ENCODE measurements around the gene SIX5. TPM values are rescaled to one million over a fixed set of nuclear protein-coding genes. Genes with fewer than 3 reads are reported as not detected.
"Not testable (repeated sequence)": the region's sequence is repeated elsewhere in the genome, so short reads cannot be mapped to it uniquely, and the experiment has no call there.

Gene SIX5
- 10 to 100 TPM; 11.3 to 23.2 (median 17.4) TPM for polyA plus RNA-seq (ENCODE audit: insufficient read length in 10 of 10)
- long read RNA-seq, donor 1, partial matches to known transcripts, result 0 of 2 reads
- long read RNA-seq, donor 1, other reads (novel, unspliced or antisense), result 0 of 2 reads
- long read RNA-seq, donor 2, partial matches to known transcripts, result 0 of 3 reads
- long read RNA-seq, donor 2, other reads (novel, unspliced or antisense), result 0 of 3 reads
- long read RNA-seq, donor 3, result 0 reads
- long read RNA-seq, donor 4, partial matches to known transcripts, result 0 of 3 reads
- long read RNA-seq, donor 4, other reads (novel, unspliced or antisense), result 0 of 3 reads
- long read RNA-seq, donor 5, partial matches to known transcripts, result 5 of 7 reads
- long read RNA-seq, donor 5, other reads (novel, unspliced or antisense), result 0 of 7 reads
- long read RNA-seq, donor 6, transcript SIX5-205 (3 exons, 2,943 nt), result major isoform, 7 of 10 reads
- long read RNA-seq, donor 6, partial matches to known transcripts, result 0 of 10 reads
- long read RNA-seq, donor 6, other reads (novel, unspliced or antisense), result 0 of 10 reads
- long read RNA-seq, donor 7, partial matches to known transcripts, result 0 of 2 reads
- long read RNA-seq, donor 7, other reads (novel, unspliced or antisense), result 0 of 2 reads
- long read RNA-seq, donor 8, partial matches to known transcripts, result 0 of 2 reads
- long read RNA-seq, donor 8, other reads (novel, unspliced or antisense), result 0 of 2 reads
- long read RNA-seq, donor 9, result 0 reads

DNA sequence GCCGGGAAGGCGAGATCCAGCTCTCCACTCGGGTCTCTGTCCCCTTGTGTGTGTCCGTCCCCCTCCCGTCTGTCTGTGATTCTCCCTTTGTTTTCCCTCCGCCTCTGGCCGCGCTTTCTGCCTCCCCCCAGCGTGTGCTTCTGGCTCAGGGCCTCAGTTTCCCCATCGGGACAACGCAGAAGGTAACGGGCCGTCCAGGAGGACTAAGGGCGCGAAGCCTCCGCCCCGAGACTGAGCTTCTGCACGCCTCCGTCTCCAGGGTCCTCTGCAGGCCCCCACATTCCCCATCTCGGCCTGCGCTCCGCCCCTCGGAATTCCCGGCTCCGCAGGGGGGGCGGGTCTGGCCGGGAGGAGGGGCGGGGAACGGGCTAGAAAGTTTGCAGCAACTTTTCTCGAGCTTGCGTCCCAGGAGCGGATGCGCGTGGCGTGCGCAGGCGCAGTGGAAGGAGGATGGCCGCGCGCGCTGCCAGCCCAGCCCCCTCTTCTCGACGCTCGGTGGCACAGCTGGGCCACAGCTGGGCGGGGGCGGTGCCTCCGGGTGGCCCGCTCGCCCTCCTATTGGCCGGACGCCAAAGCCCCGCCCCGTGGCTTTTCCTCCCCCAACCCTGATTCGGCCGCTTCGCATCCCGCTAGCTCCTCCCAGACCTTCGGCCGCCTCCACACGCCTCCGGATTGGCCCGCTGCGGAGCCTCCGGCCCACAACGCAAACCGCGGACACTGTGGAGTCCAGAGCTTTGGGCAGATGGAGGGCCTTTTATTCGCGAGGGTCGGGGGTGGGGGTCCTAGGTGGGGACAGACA, at the start of gene SIX5:
Gene SIX5, minus strand, starts transcription at position 269 of the 799 bp plus-strand sequence. CDS start 408 bp downstream, outside the sequence.
- peak; percentile 98 to 100 (median 99) for DNase-seq

DNA sequence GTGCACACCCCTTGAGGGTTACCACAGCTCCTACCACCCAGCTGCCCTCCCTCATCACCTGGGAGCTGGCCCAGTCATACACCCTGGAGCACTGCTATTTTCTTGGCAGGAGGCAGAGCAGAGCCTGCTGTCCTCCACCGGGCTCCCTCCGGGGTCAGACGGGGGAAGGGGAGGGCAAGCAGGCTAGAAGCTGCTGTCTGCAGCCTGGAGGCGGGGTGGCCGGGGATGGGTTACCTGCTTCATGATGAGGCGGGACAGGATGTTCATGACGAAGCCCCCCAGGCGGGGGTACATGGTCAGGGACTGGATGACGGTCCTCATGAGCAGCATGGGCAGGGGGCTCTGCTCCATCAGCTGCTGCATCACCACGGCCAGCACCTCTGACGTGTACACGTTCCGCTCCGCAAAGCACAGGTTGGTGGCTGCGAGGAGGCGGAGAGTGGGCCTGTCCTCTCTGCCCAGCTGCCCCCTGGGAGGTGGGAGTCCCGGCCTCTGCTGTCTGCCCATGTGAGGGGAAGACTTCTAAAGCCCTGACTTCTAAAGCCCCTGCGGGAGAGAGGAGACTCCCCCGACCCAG, 48.8 kb upstream of the SIX5 start:
- no peak for DNase-seq

DNA sequence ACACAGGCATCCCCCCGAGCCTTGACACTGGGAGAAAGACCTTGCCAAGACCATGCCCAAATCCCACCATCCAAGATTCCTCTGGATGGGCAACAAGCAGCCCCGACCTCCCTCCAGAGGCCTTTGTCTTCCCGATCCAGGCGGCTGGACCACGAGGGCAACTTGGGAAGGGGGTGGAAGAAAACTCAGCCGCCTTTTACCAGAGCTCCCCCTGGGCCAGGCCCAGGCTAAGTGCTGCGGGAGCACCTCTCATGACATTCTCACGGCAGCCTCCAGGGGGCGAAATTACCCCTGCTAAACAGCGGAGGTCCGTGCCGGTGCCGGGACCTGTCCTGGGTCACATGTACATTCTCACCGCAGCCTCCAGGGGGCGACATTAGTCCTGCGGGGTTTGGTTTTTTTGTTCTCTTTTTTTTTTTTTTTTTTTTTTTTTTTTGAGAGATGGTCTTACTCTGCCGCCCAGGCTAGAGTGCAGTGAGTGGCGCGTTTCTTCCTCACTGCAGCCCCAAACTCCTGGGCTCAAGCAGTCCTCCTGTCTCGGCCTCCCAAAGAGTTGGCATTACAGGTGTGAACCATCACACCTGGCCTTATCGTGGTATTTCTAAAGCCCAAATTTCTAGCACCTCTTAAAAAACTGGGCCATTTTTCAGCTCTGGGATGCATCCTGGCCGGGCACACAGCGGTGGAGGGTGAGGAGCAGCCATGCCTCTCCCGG, 48.1 kb upstream of the SIX5 start:
- peak; percentile 88 to 95 (median 92) for DNase-seq

GRCh38 chr19:45816236-45817009, 47.4 kb upstream of the SIX5 start:
- DNase-seq, result peak in 1 of 3 donors; percentile 44

DNA sequence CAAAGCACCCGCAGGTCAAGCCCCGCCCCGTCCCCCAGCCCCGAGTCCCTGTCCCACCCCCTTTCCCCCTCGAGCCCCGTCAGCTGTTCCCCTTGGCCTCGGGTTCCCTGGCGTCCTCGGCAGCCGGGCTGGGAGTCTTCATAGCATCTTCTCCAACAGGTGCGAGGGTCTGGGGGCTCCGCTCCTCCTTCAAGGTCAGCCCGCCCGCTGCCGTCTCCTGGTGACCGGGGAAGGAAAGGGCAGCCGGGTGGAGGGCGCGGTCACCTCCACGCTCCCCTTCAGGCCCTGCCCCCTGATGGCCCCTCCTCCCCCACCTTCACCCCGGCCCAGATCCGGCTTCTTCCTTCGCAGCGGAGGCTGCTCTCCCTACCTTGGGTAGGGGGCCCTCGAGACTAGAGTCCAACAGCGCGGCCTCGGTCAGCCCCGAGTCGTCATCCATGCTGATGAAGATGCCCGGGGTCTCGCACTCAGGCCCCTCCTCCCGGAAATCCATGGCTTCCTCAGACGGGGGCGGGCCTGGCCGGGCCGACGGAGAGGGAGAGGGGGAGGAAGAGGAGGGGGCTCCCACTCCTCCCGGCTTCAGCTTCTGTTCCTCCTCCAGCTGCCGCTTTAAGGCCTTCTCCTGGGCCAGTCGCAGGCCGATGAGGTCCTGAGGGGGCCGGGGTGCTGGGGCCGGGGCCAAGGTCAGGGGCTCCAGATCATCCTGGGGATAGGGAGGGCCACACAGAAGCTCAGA, 46.6 kb upstream of the SIX5 start:
- DNase-seq, result peak in 2 of 3 donors; percentile 59 to 85

- peak in 1 of 3 donors; percentile 36 for DNase-seq
These were observed 45.9 kb upstream of the SIX5 start, which contains the start of gene RSPH6A for GRCh38 chr19:45814851-45815480. Gene RSPH6A (minus strand): TSS chr19:45815308. CDS start chr19:45815176, 132 bp downstream.

DNA sequence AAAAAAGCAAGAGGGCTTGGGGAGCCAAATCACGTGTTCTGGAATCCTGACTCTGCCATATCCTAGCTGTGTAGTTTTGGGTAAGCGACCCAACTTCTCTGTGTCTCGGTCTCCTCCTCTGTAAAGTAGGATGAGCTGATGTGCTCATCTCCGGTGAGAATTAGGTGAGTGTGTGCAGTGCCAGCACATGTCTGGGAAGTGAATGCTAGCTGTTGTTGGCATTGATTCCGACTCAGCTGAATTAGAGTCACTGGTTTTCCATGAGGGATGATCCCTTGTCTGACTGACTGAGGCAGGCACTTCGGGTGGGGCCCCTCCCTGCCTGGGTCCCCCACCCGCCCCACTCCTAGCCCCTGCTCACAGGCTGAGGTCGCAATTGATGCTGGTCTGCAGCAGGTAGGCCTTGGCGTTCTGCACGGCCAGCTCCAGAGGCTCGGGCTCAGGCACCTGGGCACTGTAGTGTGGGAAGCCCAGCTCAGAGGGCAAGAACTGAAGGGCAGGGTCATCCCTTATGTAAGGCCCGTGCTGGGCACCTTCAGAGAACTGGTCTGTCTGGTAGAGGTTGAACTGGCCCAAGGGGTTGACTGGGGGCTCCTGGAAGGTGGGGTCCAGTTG, 45.2 kb upstream of the SIX5 start:
- DNase-seq, result no peak

GRCh38 chr19:45812297-45812696, 43.2 kb upstream of the SIX5 start:
- DNase-seq, result no peak

- DNase-seq, result peak in 1 of 3 donors; percentile 57
These were observed 40.6 kb upstream of the SIX5 start for GRCh38 chr19:45809643-45810159.

DNA sequence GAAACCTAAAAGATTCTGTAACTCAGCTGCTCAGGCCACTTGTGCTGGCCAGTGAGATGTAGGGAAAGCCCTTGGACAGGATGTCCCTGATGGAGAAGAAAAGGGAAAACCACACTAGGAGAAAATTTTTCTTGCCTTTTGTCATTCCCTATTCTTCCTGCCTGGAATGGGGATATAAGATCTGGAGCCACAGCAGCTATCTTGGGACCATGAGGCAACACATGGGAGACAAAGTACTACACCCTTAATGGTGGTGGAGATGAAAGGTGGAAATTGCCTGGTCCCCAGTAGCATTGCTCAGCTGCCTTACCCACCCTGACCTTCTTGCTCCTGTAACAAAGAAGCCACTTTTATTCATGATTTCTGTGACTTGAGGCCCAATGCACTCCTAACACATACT, 36.7 kb upstream of the SIX5 start:
- DNase-seq, result no peak

GRCh38 chr19:45804959-45805230, 35.8 kb upstream of the SIX5 start:
- no peak for DNase-seq

DNA sequence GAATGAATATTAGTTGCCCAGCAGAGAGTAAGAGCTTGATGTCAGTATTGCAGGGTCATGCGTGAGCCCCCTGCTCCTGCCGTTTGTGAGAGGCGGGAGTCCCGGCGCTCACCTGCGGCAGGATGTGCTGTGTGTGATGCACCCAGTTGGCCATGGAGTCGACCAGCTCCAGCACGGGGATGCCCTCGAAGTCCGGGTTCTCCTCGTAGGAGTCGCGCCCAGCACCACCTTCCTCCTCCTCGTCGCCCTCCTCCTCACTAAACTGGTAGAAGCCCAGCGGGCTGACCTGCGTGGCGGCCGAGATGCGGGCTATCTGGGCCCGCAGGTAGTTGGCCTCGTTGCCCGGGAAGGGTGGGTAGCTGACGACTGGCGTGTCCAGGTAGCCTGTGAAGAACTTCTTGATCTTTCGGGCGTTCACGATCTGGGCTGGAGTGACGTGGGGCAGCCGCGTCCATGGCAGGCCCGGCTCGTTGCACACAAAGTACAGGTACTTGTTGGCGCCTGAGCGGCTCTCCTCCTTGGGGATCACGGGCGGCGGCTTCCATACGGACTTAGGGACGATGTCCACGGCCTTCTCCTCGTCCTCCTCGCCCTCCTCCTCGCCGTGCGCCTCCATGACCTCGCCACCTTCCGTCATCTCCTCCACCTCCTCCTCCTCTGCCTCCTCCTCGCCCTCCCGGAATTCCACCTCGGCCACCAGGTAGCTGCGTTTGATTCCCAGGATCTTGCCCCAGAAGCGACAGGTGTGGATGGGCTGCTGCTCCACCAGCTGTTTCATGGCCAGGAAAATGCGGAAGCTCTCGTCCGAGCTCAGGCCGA, 35.3 kb upstream of the SIX5 start:
- no peak for DNase-seq

DNA sequence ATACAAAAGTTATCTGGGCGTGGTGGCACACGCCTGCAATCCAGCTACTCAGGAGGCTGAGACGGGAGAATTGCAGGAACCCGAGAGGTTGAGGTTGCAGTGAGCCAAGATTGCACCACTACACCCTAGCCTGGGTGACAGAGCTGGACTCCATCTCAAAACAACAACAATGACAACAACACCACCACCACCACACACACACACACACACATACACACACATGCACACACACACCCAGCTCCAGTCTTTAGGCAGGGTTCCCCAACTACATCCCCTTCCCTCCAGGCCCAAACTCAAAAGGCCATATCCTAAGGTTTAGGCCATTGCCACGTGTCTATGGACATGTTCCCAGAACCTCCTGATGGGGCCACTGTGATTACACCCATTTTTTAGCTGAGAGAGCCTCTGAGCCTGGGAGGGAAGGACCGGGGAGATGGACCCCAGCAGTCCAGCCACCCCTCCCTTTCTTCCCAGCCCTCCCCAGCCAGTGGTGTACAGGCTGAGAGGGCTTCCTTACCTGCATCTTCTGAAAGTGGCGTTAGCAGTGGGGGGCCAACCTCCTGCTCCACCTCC, 32.6 kb upstream of the SIX5 start:
- DNase-seq, result no peak

DNA sequence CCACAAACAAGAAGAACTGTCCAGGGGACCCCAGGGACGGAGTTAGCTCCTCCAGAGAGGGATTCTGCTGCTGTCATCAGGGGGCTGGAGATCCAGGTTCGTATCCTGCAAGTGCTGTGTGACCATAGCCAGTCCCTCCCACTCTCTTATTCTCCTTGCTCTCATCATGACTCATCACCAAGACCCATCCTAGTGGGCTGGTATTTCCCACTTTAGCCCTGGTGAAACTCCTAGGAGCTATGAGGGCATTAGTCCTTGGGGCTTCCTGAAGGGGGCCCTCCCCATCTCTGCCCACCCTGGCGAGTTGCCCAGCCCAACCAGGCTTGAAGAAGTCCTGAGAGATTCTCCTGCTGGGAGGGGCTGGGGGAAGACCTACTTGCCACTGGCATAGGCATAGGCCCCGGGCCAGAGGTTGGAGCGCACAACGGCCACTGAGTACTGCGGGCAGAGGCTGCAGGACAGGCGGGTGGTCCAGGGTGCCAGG, 31.1 kb upstream of the SIX5 start:
- DNase-seq, result no peak

DNA sequence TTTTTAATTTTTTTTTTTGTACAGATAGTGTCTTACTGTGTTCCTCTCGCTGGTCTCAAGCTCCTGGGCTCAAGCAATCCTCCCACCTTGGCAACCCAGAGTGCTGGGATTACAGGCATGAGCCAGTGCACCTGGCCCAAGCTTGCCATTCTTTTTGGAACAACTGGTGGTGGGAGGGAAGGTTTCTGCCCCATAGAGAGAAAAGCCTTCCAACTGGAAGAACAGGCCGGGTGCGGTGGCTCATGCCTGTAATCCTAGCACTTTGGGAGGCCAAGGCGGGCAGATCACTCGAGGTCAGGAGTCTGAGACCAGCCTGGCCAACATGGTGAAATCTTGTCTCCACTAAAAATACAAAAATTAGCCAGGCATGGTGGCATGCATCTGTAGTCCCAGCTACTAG, 30.5 kb upstream of the SIX5 start:
- not testable (repeated sequence) for DNase-seq

GRCh38 chr19:45798995-45799517, 30.0 kb upstream of the SIX5 start:
- peak; percentile 68 to 87 (median 73) for DNase-seq

GRCh38 chr19:45794627-45795026, 25.6 kb upstream of the SIX5 start:
- DNase-seq, result no peak
